ENCODE measurements around the gene CLEC16A. TPM values are rescaled to one million over a fixed set of nuclear protein-coding genes. Genes with fewer than 3 reads are reported as not detected.

The CLEC16A gene
- total RNA-seq, 1 donor from 2014 or later: 34.6 TPM

DNA sequence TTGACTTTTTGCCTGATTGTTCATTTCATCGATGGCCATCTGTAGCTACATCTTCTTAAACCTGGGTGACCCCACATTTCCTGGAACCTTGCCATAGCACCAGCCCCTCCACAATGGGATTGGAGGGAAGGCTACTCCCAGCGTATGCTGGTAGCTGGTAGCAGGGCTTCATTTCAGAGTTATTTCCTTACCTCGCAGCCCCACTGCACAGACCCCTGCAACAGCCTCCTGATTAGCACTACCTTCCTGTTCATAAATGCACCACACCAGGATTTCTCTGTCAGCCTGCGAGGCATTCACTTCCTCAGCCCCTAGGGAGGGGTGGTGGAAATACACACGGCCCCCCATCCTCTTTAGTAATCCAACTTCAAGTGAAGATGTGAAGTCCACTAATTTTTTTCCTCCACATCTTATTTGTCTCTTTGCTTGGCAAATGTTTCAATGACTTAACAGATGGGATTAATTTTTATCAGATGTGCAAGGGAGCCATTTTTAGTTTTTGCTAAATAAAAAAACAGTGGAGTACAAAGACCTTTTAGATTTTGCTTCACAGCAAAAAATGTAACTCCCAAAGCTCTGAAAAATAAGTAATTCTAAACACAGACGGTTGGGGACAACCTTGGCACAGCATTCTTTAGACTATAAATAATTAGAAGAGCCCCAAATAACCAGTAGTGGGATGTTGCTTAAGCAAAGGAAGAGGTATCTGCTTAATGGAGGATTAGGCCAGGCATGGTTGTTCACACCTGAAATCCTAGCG is 76.6 kb downstream of the CLEC16A start:
- no peaks in the 10 kb centered on the region for H3K27me3 ChIP-seq (ENCODE audit: low read depth)
- H3K36me3 ChIP-seq: peaks cover 42% of the 10 kb centered on the region
- H3K27ac ChIP-seq: no peak overlapping the region
- no peaks in the 10 kb centered on the region for H3K9me3 ChIP-seq
- no peak for DNase-seq
- intact Hi-C loops (cut with DNase I): no loop called here
- no peak overlapping the region for H3K4me3 ChIP-seq
- TF ChIP-seq, protein P1, sequence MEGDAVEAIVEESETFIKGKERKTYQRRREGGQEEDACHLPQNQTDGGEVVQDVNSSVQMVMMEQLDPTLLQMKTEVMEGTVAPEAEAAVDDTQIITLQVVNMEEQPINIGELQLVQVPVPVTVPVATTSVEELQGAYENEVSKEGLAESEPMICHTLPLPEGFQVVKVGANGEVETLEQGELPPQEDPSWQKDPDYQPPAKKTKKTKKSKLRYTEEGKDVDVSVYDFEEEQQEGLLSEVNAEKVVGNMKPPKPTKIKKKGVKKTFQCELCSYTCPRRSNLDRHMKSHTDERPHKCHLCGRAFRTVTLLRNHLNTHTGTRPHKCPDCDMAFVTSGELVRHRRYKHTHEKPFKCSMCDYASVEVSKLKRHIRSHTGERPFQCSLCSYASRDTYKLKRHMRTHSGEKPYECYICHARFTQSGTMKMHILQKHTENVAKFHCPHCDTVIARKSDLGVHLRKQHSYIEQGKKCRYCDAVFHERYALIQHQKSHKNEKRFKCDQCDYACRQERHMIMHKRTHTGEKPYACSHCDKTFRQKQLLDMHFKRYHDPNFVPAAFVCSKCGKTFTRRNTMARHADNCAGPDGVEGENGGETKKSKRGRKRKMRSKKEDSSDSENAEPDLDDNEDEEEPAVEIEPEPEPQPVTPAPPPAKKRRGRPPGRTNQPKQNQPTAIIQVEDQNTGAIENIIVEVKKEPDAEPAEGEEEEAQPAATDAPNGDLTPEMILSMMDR (IDR thresholded peaks at IDR 0.05): no peak
- peaks cover 15% of the 10 kb centered on the region for H3K4me1 ChIP-seq
- no peak for ATAC-seq

DNA sequence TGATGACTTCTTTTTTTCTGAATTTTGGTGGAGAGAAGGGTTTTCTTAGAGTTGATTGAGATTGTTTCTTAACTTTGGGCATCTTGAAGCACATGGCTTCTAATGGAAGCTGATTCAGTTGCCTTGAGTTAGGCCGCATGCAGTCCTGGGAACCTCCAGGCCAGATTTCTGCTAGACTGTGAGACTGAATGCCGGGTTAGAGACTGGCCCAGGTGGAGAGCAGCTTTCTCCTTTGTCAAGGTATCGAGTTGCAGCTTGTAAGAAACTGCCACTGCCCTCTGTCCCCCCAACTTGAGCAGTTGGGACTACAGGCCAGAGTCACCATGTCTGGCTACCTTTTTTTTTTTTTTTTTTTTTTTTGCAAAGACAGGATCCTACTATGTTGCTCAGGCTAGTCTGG is 77.6 kb downstream of the CLEC16A start:
- H3K9me3 ChIP-seq: peaks cover 3% of the 10 kb centered on the region
- DNase-seq: no peak
- TF ChIP-seq, protein P1 (IDR thresholded peaks at IDR 0.05): no peak
- H3K4me3 ChIP-seq: no peak overlapping the region
- ATAC-seq: no peak
- no peaks in the 10 kb centered on the region for H3K27me3 ChIP-seq (ENCODE audit: low read depth)
- H3K4me1 ChIP-seq: peaks cover 7% of the 10 kb centered on the region
- H3K36me3 ChIP-seq: peaks cover 51% of the 10 kb centered on the region
- intact Hi-C loops (cut with DNase I): no loop called here
- no peak overlapping the region for H3K27ac ChIP-seq

DNA sequence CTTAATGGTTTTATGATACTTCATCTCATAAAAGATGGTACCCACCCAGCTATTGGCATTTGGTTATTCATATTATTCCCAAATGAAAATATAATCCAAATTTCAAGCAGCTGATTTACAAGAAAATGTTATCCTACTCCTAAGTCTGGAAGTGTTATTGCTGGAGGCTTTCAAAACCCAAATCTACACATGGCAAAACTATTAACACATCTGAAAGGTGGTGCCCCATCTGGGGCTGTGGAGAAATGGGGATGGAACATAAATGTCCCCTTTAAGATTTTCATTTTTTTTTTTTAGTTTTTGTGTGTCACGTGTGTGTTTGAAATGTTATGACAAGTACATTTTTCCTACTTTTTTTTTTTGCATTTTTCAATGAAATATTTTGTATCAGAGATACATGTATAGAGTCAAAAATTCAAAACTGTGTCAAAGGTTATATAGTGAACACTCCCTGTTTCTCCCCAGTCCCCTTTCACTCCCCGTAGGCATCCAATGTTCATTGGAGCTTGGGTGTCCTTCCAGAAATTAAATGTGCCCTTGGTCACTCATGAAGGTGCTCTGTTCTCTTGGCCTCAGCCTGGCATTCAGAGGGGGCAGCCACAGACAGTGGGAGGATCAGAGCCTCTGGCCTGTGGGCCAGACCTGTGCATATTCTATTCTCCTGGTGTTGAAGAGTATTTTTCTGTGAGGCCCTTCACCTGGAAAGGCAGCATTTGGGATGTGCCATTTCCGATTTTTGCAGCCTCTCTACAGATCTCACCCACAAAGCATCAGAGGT is 79.1 kb downstream of the CLEC16A start:
- H3K4me3 ChIP-seq: no peak overlapping the region
- peaks cover 9% of the 10 kb centered on the region for H3K9me3 ChIP-seq
- ATAC-seq (no peak), DNase-seq (no peak)
- H3K36me3 ChIP-seq: peaks cover 56% of the 10 kb centered on the region
- TF ChIP-seq, protein P1 (IDR thresholded peaks at IDR 0.05): no peak
- H3K4me1 ChIP-seq: peaks cover 3% of the 10 kb centered on the region
- no peaks in the 10 kb centered on the region for H3K27me3 ChIP-seq (ENCODE audit: low read depth)
- intact Hi-C loops (cut with DNase I): no loop called here
- H3K27ac ChIP-seq: no peak overlapping the region

DNA sequence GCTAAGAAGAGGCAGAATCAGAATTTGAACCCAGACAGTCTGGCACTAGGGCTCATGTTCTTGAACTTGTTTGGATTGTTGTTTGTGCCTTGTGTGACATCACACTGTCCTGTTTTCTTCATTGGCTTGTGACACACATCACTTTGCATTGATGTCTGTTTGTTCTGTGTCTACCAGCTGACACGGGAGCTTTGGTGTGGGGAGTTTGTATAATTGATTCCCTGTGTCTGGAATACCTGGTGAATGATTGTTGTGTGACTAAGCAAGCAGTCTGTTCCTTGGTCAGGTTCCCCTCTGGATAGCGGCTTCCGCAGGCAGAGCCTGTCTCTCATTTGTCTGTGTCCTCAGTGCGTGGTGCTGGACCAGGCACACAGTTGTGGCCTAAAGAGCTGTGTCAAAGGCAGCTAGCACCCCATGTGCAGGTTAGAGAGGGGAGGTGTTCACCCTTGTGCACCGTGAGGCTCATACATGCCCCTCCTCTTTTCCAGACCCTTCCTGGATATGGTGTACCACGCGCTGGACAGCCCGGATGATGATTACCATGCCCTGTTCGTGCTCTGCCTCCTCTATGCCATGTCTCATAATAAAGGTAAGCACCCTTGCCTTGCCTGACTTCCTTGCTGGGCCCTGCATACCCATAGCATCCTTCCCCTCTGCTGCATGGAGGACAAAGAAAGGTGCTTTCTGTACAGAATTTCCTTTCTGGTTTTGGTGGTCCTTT is 80.1 kb downstream of the CLEC16A start:
- no peaks in the 10 kb centered on the region for H3K27me3 ChIP-seq (ENCODE audit: low read depth)
- TF ChIP-seq, protein P1 (IDR thresholded peaks at IDR 0.05): no peak
- ATAC-seq (no peak), DNase-seq (no peak)
- H3K4me3 ChIP-seq: no peak overlapping the region
- H3K27ac ChIP-seq: no peak overlapping the region
- peaks cover 12% of the 10 kb centered on the region for H3K9me3 ChIP-seq
- peaks cover 56% of the 10 kb centered on the region for H3K36me3 ChIP-seq
- intact Hi-C loops (cut with DNase I): no loop called here
- peaks cover 3% of the 10 kb centered on the region for H3K4me1 ChIP-seq

DNA sequence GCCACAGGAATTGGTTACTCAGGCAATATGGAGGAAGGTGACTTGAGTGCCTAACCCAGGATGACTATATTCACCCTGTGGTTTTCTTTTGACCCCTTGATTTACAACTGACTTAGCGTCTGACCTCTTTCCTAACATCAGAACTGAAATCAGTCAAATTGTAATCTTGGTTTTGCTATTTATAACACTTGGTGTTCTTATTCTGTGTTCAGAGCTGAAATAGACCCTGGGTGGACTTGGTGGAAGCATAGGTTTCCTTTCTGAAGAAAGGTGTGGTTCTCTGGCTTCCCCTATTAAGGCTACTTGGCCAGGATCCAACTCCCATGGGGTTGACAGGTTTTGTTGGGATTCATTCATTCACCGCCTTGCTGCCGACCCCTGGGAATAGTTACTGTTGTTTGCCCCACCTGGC is 80.8 kb downstream of the CLEC16A start:
- no peak for ATAC-seq
- Histone ChIP-seq H3K36me3 (peaks cover 53% of the 10 kb centered on the region), H3K4me1 (peaks cover 3% of the 10 kb centered on the region), H3K27me3 (ENCODE audit: low read depth) (no peaks in the 10 kb centered on the region), H3K9me3 (peaks cover 12% of the 10 kb centered on the region), H3K27ac (no peak overlapping the region), H3K4me3 (no peak overlapping the region)
- intact Hi-C loops (cut with DNase I): no loop called here
- TF ChIP-seq, protein P1 (IDR thresholded peaks at IDR 0.05): no peak
- DNase-seq: no peak

Measured in lower lobe of right lung (tissue), 2 donors.